Forelimb muscle (tissue), 1 donor: ENCODE data around the gene ASZ1. TPM values are rescaled to one million over a fixed set of nuclear protein-coding genes. Genes with fewer than 3 reads are reported as not detected.
"Not testable (repeated sequence)": the region's sequence is repeated elsewhere in the genome, so short reads cannot be mapped to it uniquely, and the experiment has no call there.

Experiments used
- DNase-seq: peaks from one replicate; pipeline ENCODE4 v3.0.0-alpha.2; 2013; ENCODE audit warnings: low read depth
- polyA plus RNA-seq: library from polyadenylated mRNA; unstranded; fragments of 120-200 nt; gene quantifications from one replicate; pipeline ENCODE4 v1.2.1, GENCODE V29; 2013; ENCODE audit not compliant: insufficient read length

ASZ1 gene
- not detected for polyA plus RNA-seq

GRCh38 chr7:117427258-117427701 lies at the start of gene ASZ1:
Gene ASZ1, minus strand, starts transcription at chr7:117427493. Its CDS starts 33 bp downstream, at chr7:117427460.
- no peak for DNase-seq

- no peak for DNase-seq
Observed at GRCh38 chr7:117476557-117477215, 49.4 kb upstream of the ASZ1 start.

- DNase-seq, result no peak
Observed at GRCh38 chr7:117472335-117472734, 45.0 kb upstream of the ASZ1 start.

GRCh38 chr7:117470777-117471176 lies 43.5 kb upstream of the ASZ1 start:
- DNase-seq, result no peak

- DNase-seq, result no peak
Observed at GRCh38 chr7:117468174-117468573, 40.9 kb upstream of the ASZ1 start.

GRCh38 chr7:117460815-117461214 lies 33.5 kb upstream of the ASZ1 start:
- not testable (repeated sequence) for DNase-seq

GRCh38 chr7:117459735-117460134 lies 32.4 kb upstream of the ASZ1 start:
- no peak for DNase-seq

- no peak for DNase-seq
Observed at GRCh38 chr7:117458977-117459583, 31.8 kb upstream of the ASZ1 start.

- DNase-seq, result no peak
Observed at GRCh38 chr7:117448655-117449054, 21.4 kb upstream of the ASZ1 start.

GRCh38 chr7:117446220-117446815 lies 19.0 kb upstream of the ASZ1 start:
- no peak for DNase-seq

GRCh38 chr7:117445206-117445605 lies 17.9 kb upstream of the ASZ1 start:
- no peak for DNase-seq

- no peak for DNase-seq
Observed at GRCh38 chr7:117444646-117445045, 17.4 kb upstream of the ASZ1 start.

GRCh38 chr7:117435475-117436043 lies 8.3 kb upstream of the ASZ1 start:
- no peak for DNase-seq

GRCh38 chr7:117424090-117424829 lies 3.0 kb downstream of the ASZ1 start:
- no peak for DNase-seq

GRCh38 chr7:117414591-117414990 lies 12.7 kb downstream of the ASZ1 start:
- DNase-seq, result not testable (repeated sequence)

GRCh38 chr7:117412946-117413559 lies 14.2 kb downstream of the ASZ1 start:
- no peak for DNase-seq

GRCh38 chr7:117412390-117412789 lies 14.9 kb downstream of the ASZ1 start:
- no peak for DNase-seq

GRCh38 chr7:117411539-117411938 lies 15.8 kb downstream of the ASZ1 start:
- DNase-seq, result no peak

GRCh38 chr7:117408831-117409230 lies 18.5 kb downstream of the ASZ1 start:
- no peak for DNase-seq

GRCh38 chr7:117405519-117405918 lies 21.8 kb downstream of the ASZ1 start:
- no peak for DNase-seq

GRCh38 chr7:117403737-117404136 lies 23.6 kb downstream of the ASZ1 start:
- DNase-seq, result no peak

GRCh38 chr7:117402109-117402508 lies 25.2 kb downstream of the ASZ1 start:
- DNase-seq, result no peak
